ENCODE measurements around the gene APOL4. TPM values are rescaled to one million over a fixed set of nuclear protein-coding genes. Genes with fewer than 3 reads are reported as not detected.

Gene APOL4
- total RNA-seq, 1 experiment from 2014 or later = 1.6 TPM

GRCh38 chr22:36171941-36172340 is 29.7 kb downstream of the APOL4 start:
- no peak for DNase-seq (ENCODE audit: low spot score)
- Histone ChIP-seq H3K4me1 (ENCODE audit: insufficient read depth, low read length, poor library complexity, severe bottlenecking) (no peaks in the 10 kb centered on the region), H3K27me3 (replicated peaks; ENCODE audit: insufficient read depth, low read depth, low read length, poor library complexity) (no peaks in the 10 kb centered on the region), H3K4me3 (ENCODE audit: low read depth, low read length, poor library complexity, severe bottlenecking) (no peak overlapping the region), H3K9me3 (ENCODE audit: low read depth, low read length, poor library complexity, severe bottlenecking) (no peaks in the 10 kb centered on the region), H3K27ac (ENCODE audit: low read depth, low read length, poor library complexity, severe bottlenecking) (no peak overlapping the region), H3K36me3 (ENCODE audit: insufficient read depth, low read length, poor library complexity, severe bottlenecking) (no peaks in the 10 kb centered on the region)
- BruUV-seq (replicated peaks) = no TSS peak
- POLR2A ChIA-PET (ENCODE audit: low non-redundant PET) = no interaction called here
- intact Hi-C loops (cut with micrococcal nuclease; ENCODE audit: unreplicated experiment) = no loop called here
- CTCF ChIA-PET = no interaction called here
- TF ChIP-seq CTCF (conservative IDR thresholded peaks at IDR 0.05; ENCODE audit: low read depth, low read length) = no peak
- no peak for TF ChIP-seq EZH2 (IDR thresholded peaks at IDR 0.05; ENCODE audit: borderline replicate concordance, low read depth, low read length, poor library complexity, severe bottlenecking)

- POLR2A ChIA-PET (ENCODE audit: low non-redundant PET) = no interaction called here
- no TSS peak for BruUV-seq (replicated peaks)
- Histone ChIP-seq H3K27ac (ENCODE audit: low read depth, low read length, poor library complexity, severe bottlenecking) (no peak overlapping the region), H3K27me3 (replicated peaks; ENCODE audit: insufficient read depth, low read depth, low read length, poor library complexity) (no peaks in the 10 kb centered on the region), H3K4me3 (ENCODE audit: low read depth, low read length, poor library complexity, severe bottlenecking) (no peak overlapping the region), H3K9me3 (ENCODE audit: low read depth, low read length, poor library complexity, severe bottlenecking) (no peaks in the 10 kb centered on the region), H3K36me3 (ENCODE audit: insufficient read depth, low read length, poor library complexity, severe bottlenecking) (no peaks in the 10 kb centered on the region), H3K4me1 (ENCODE audit: insufficient read depth, low read length, poor library complexity, severe bottlenecking) (no peaks in the 10 kb centered on the region)
- no peak for DNase-seq (ENCODE audit: low spot score)
- intact Hi-C loops (cut with micrococcal nuclease; ENCODE audit: unreplicated experiment) = no loop called here
- TF ChIP-seq EZH2 (IDR thresholded peaks at IDR 0.05; ENCODE audit: borderline replicate concordance, low read depth, low read length, poor library complexity, severe bottlenecking) (no peak), CTCF (conservative IDR thresholded peaks at IDR 0.05; ENCODE audit: low read depth, low read length) (no peak)
- CTCF ChIA-PET = no interaction called here
These were observed 34.9 kb downstream of the APOL4 start for GRCh38 chr22:36166518-36167220.

- BruUV-seq (replicated peaks) = no TSS peak
- Histone ChIP-seq H3K27me3 (replicated peaks; ENCODE audit: insufficient read depth, low read depth, low read length, poor library complexity) (no peaks in the 10 kb centered on the region), H3K4me1 (ENCODE audit: insufficient read depth, low read length, poor library complexity, severe bottlenecking) (no peaks in the 10 kb centered on the region), H3K27ac (ENCODE audit: low read depth, low read length, poor library complexity, severe bottlenecking) (no peak overlapping the region), H3K36me3 (ENCODE audit: insufficient read depth, low read length, poor library complexity, severe bottlenecking) (no peaks in the 10 kb centered on the region), H3K9me3 (ENCODE audit: low read depth, low read length, poor library complexity, severe bottlenecking) (no peaks in the 10 kb centered on the region), H3K4me3 (ENCODE audit: low read depth, low read length, poor library complexity, severe bottlenecking) (no peak overlapping the region)
- intact Hi-C loops (cut with micrococcal nuclease; ENCODE audit: unreplicated experiment) = no loop called here
- TF ChIP-seq EZH2 (IDR thresholded peaks at IDR 0.05; ENCODE audit: borderline replicate concordance, low read depth, low read length, poor library complexity, severe bottlenecking) (no peak), CTCF (conservative IDR thresholded peaks at IDR 0.05; ENCODE audit: low read depth, low read length) (no peak)
- DNase-seq (ENCODE audit: low spot score) = no peak
- ChIA-PET POLR2A (ENCODE audit: low non-redundant PET) (no interaction called here), CTCF (no interaction called here)
These were observed 35.5 kb downstream of the APOL4 start for GRCh38 chr22:36166086-36166485.
